Measurements from ENCODE around the gene POLRMT.

POLRMT gene

DNA sequence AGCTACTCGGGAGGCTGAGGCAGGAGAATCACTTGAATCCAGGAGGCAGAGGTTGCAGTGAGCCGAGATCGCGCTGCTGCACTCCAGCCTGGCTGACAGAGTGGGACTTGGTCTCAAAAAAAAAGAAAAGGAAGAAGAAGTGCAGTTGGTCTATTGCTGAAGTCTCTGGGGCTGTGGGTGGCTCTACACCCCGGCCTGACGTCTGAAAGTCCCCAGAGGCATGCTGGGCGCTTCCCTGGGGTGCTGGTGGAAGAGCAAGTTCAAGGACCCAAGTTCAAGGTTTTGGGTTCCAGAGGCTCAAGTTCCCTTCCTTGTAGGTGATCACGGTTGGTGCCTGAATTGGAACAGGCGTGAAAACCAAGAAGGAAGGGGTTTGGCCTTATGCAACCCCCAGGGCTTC lies 39.8 kb downstream of the POLRMT start:
- TF ChIP-seq TEAD4 (IDR thresholded peaks at IDR 0.05) = no peak
- no peak for TF ChIP-seq CREB1 (IDR thresholded peaks at IDR 0.05; ENCODE audit: low read depth)
- no peak for TF ChIP-seq RAD21 (IDR thresholded peaks at IDR 0.05; ENCODE audit: low read depth)

DNA sequence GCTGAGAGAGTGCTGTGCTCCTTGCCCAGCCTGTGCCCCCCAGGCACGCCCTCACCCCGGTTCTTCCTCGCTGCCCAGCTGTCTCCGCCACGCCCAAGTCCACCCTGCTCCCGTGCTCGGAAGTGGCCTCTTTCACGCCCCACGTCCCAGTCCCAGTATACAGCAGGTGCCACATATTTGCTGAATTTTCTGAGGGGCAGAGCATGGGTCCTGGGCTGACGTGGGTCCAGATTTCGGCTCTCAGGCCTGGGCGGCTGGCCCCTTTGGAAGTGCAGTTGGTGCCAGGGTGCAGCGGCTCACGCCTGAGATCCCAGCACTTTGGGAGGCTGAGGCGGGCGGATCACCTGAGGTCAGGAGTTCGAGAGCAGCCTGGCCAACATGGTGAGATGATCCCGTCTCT lies 40.3 kb downstream of the POLRMT start:
- no peak for TF ChIP-seq FOXM1 (IDR thresholded peaks at IDR 0.05; ENCODE audit: borderline replicate concordance, low read depth)
- TF ChIP-seq EP300 (IDR thresholded peaks at IDR 0.05; ENCODE audit: borderline replicate concordance) = no peak
- no peak for TF ChIP-seq TAF1 (IDR thresholded peaks at IDR 0.05; ENCODE audit: low read depth)
- TF ChIP-seq, protein P1, sequence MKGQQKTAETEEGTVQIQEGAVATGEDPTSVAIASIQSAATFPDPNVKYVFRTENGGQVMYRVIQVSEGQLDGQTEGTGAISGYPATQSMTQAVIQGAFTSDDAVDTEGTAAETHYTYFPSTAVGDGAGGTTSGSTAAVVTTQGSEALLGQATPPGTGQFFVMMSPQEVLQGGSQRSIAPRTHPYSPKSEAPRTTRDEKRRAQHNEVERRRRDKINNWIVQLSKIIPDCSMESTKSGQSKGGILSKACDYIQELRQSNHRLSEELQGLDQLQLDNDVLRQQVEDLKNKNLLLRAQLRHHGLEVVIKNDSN (IDR thresholded peaks at IDR 0.05) = no peak
- no peak for TF ChIP-seq RAD21 (IDR thresholded peaks at IDR 0.05; ENCODE audit: low read depth)

- no peak for TF ChIP-seq ZBTB7A (IDR thresholded peaks at IDR 0.05; ENCODE audit: low read depth)
Observed at GRCh38 chr19:592101-592500, 41.2 kb downstream of the POLRMT start.

GRCh38 chr19:591099-591958 lies 42.0 kb downstream of the POLRMT start:
- TF ChIP-seq, protein P2, sequence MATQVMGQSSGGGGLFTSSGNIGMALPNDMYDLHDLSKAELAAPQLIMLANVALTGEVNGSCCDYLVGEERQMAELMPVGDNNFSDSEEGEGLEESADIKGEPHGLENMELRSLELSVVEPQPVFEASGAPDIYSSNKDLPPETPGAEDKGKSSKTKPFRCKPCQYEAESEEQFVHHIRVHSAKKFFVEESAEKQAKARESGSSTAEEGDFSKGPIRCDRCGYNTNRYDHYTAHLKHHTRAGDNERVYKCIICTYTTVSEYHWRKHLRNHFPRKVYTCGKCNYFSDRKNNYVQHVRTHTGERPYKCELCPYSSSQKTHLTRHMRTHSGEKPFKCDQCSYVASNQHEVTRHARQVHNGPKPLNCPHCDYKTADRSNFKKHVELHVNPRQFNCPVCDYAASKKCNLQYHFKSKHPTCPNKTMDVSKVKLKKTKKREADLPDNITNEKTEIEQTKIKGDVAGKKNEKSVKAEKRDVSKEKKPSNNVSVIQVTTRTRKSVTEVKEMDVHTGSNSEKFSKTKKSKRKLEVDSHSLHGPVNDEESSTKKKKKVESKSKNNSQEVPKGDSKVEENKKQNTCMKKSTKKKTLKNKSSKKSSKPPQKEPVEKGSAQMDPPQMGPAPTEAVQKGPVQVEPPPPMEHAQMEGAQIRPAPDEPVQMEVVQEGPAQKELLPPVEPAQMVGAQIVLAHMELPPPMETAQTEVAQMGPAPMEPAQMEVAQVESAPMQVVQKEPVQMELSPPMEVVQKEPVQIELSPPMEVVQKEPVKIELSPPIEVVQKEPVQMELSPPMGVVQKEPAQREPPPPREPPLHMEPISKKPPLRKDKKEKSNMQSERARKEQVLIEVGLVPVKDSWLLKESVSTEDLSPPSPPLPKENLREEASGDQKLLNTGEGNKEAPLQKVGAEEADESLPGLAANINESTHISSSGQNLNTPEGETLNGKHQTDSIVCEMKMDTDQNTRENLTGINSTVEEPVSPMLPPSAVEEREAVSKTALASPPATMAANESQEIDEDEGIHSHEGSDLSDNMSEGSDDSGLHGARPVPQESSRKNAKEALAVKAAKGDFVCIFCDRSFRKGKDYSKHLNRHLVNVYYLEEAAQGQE (IDR thresholded peaks at IDR 0.05; ENCODE audit: low read depth) = peak; percentile 99
- TF ChIP-seq ZBTB7A (IDR thresholded peaks at IDR 0.05; ENCODE audit: low read depth) (peak; percentile 69), RAD21 (IDR thresholded peaks at IDR 0.05; ENCODE audit: low read depth) (no peak), YY1 (IDR thresholded peaks at IDR 0.05; ENCODE audit: low read depth) (no peak), MAX (IDR thresholded peaks at IDR 0.05) (peak; percentile 36; the same call in 1 of the 2 replicates)

DNA sequence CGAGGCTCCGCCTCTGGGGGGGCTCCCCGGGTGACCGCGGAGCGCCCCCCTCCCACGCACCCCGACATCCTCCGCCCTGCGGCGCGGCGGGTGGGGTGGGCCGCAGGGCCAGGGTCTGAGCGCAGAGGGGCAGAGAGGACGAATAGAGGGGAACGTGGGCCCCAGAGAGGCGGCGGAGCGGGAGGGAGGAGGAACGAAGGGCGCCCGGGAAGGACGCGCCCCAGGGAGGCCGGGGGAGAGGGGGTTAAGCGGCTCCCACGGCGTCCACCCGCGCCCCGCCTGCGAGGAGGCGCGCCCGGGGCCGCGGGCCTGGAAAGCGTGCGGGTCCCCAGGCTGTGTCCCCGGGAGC lies 42.6 kb downstream of the POLRMT start:
- TF ChIP-seq EP300 (IDR thresholded peaks at IDR 0.05; ENCODE audit: borderline replicate concordance) = no peak

DNA sequence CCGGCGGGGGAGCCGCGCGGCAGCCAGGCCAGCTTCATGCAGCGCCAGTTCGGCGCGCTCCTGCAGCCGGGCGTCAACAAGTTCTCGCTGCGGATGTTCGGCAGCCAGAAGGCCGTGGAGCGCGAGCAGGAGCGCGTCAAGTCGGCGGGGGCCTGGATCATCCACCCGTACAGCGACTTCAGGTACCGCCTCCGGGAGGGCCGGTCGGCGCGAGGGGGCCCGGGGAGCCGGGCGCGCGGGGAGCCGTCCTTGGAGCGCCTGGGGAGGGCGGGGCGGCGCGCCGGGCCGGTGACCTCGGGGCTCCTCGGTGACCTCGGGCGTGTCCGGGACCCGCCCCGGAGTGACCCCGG lies 43.0 kb downstream of the POLRMT start:
- peak; percentile 82 for TF ChIP-seq MAX (IDR thresholded peaks at IDR 0.05)
- TF ChIP-seq TEAD4 (IDR thresholded peaks at IDR 0.05) = no peak

GRCh38 chr19:589693-590395 lies 43.5 kb downstream of the POLRMT start, which contains the start of gene HCN2:
HCN2 (plus strand) TSS chr19:589881; CDS start chr19:589946, 65 bp downstream.
- TF ChIP-seq YY1 (IDR thresholded peaks at IDR 0.05; ENCODE audit: low read depth) = no peak
- TF ChIP-seq EGR1 (IDR thresholded peaks at IDR 0.05) = peak; percentile 4; the same call in 1 of the 2 replicates

DNA sequence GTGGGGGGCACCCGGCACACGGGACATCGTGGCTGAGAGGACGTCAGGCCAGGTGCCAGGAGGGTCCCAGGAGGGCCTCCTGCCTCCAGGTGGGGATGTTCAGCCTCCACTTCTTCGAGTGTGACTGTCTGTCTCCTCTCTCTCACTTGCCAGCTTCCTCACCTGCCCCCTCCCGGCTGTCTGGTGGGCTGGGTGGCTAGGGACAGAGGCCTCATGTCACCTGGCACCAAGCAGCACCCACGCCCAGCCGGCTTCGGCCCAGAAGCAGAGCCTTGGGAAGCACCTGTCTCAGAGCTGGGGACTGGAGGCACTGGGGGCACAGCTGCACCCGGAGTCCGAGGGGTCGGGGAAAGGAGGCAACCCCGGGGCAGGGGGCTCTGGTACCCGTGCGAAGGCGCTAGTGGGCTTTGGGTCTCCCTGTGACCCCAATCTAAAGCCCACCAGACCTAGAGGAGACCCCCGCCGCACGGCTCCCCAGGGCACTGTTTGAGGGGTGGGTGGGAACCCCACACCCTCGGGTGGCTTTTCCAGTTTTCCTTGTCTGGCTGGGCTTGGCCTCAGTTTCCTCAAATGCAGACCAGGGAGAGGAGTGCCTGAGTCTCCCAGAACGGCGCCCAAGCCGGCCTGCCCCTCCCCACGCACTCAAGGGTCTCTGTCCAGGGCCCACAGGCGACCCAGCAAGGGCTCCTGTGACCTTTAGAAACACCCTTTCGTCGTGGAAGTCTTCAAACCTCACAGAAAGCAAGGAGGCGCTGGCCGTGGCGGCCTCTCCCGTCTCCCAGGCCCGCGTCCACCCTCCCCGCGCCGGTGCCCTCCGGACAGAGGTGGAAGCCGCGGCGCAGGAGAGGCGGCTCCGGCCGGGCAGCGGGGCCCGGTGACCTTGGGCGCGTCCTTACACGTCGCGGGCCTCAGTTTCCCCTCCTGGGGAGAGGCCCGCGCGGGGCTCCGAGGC lies 44.3 kb downstream of the POLRMT start:
- no peak for TF ChIP-seq RAD21 (IDR thresholded peaks at IDR 0.05; ENCODE audit: low read depth)
- peak; percentile 85 for TF ChIP-seq ZBTB7A (IDR thresholded peaks at IDR 0.05; ENCODE audit: low read depth)

GRCh38 chr19:588093-588740 lies 45.1 kb downstream of the POLRMT start:
- TF ChIP-seq EP300 (IDR thresholded peaks at IDR 0.05; ENCODE audit: borderline replicate concordance) = peak; percentile 58
- TF ChIP-seq CEBPB (IDR thresholded peaks at IDR 0.05) = no peak
- peak; percentile 40 for TF ChIP-seq EGR1 (IDR thresholded peaks at IDR 0.05)
- no peak for TF ChIP-seq CREB1 (IDR thresholded peaks at IDR 0.05; ENCODE audit: low read depth)
- TF ChIP-seq, protein P1 (IDR thresholded peaks at IDR 0.05) = peak; percentile 38
- TF ChIP-seq, protein P2 (IDR thresholded peaks at IDR 0.05; ENCODE audit: low read depth) = no peak
- TF ChIP-seq ZBTB7A (IDR thresholded peaks at IDR 0.05; ENCODE audit: low read depth) = no peak
- TF ChIP-seq TAF1 (IDR thresholded peaks at IDR 0.05; ENCODE audit: low read depth) = no peak
- no peak for TF ChIP-seq YY1 (IDR thresholded peaks at IDR 0.05; ENCODE audit: low read depth)
- TF ChIP-seq MAX (IDR thresholded peaks at IDR 0.05) = peak; percentile 68
- peak; percentile 51; the same call in 1 of the 2 replicates for TF ChIP-seq FOXM1 (IDR thresholded peaks at IDR 0.05; ENCODE audit: borderline replicate concordance, low read depth)
- TF ChIP-seq TCF12 (IDR thresholded peaks at IDR 0.05; ENCODE audit: low read depth) = peak; percentile 86
- TF ChIP-seq TEAD4 (IDR thresholded peaks at IDR 0.05) = no peak
- TF ChIP-seq NFIC (IDR thresholded peaks at IDR 0.05) = peak; percentile 95
- TF ChIP-seq RAD21 (IDR thresholded peaks at IDR 0.05; ENCODE audit: low read depth) = peak; percentile 63

Data from Ishikawa (cell line).